HepG2 (cell line): ENCODE measurements around the gene NEURL1B. TPM values are rescaled to one million over a fixed set of nuclear protein-coding genes. Genes with fewer than 3 reads are reported as not detected.

ENCODE experiments used
- ARNT2 ChIP-seq: sonication (generic); formaldehyde crosslinking; IDR thresholded peaks from 2 replicates; pipeline ENCODE4 v1.8.0; 2022; ENCODE audit warnings: mild to moderate bottlenecking, low read depth, missing genetic modification reagents, moderate library complexity
- BORCS8-MEF2B ChIP-seq: sonication (generic); formaldehyde crosslinking; IDR thresholded peaks from 2 replicates; pipeline ENCODE4 v1.8.0; 2022; ENCODE audit warnings: mild to moderate bottlenecking, missing genetic modification reagents
- CBX2 ChIP-seq, 2 experiments: fragments of 200-600 bp in 1 of 2; sonication (generic); formaldehyde crosslinking in 1 of 2; IDR thresholded peaks; 2 replicates each; pipeline versions ENCODE4 v1.7.0 to v1.8.1; 2018 to 2022; ENCODE audit warnings: low read depth in 2 of 2, low read length in 1 of 2, mild to moderate bottlenecking in 1 of 2, missing genetic modification reagents in 1 of 2
- GTF3A ChIP-seq: sonication (generic); formaldehyde crosslinking; conservative IDR thresholded peaks from 2 replicates; pipeline ENCODE4 v1.4.0; 2020; ENCODE audit warnings: mild to moderate bottlenecking, missing genetic modification reagents
- HMGXB3 ChIP-seq: sonication (generic); formaldehyde crosslinking; IDR thresholded peaks from 2 replicates; pipeline ENCODE4 v1.4.0; 2020; ENCODE audit warnings: missing genetic modification reagents, borderline replicate concordance
- HNRNPL ChIP-seq: fragments of 200-400 bp; formaldehyde crosslinking; IDR thresholded peaks from 2 replicates; pipeline ENCODE4 v1.6.1; 2017; ENCODE audit warnings: mild to moderate bottlenecking, low read depth, low read length
- KLF9 ChIP-seq: IDR thresholded peaks from 2 replicates; pipeline ENCODE4 v1.6.1; 2016; ENCODE audit warnings: low read depth
- NFKB2 ChIP-seq: sonication (generic); formaldehyde crosslinking; IDR thresholded peaks from 2 replicates; pipeline ENCODE4 v1.4.0; 2020; ENCODE audit warnings: missing genetic modification reagents, borderline replicate concordance
- ZNF253 ChIP-seq: sonication (generic); formaldehyde crosslinking; IDR thresholded peaks from 2 replicates; pipeline ENCODE4 v1.8.0; 2022; ENCODE audit warnings: mild to moderate bottlenecking, missing genetic modification reagents, borderline replicate concordance
- ZNF3 ChIP-seq: IDR thresholded peaks from 2 replicates; pipeline ENCODE4 v1.7.0; 2017; ENCODE audit warnings: inconsistent platforms
- ZNF468 ChIP-seq: sonication (generic); formaldehyde crosslinking; IDR thresholded peaks from 2 replicates; pipeline ENCODE4 v1.8.0; 2022; ENCODE audit warnings: mild to moderate bottlenecking, moderate library complexity, missing genetic modification reagents
- ZNF605 ChIP-seq: sonication (generic); formaldehyde crosslinking; IDR thresholded peaks from 2 replicates; pipeline ENCODE4 v1.8.0; 2022; ENCODE audit warnings: mild to moderate bottlenecking, missing genetic modification reagents
- ZNF800 ChIP-seq: sonication (generic); formaldehyde crosslinking; IDR thresholded peaks from 2 replicates; pipeline ENCODE4 v1.4.0; 2020; ENCODE audit warnings: missing genetic modification reagents
- polyA plus RNA-seq, 8 experiments: library from polyadenylated mRNA; depleted of rRNA in 3 of 8; stranded (reverse) in 7 of 8; unstranded in 1 of 8; fragments of >200 nt; fragmentation: Illumina TruSeq in 4 of 8; extraction: Trizol in 4 of 8; gene quantifications; 2 replicates each; pipeline versions ENCODE4 v1.2.1 to v1.2.3, GENCODE V29; 2011 to 2016; ENCODE audit warnings: low read depth in 4 of 8, missing spikeins in 1 of 8, mixed read lengths in 1 of 8; ENCODE audit not compliant: insufficient read depth in 1 of 8
- total RNA-seq, 5 experiments: library from RNA; depleted of rRNA; stranded (reverse); fragments of >200 nt; fragmentation: Illumina TruSeq; extraction: Trizol; gene quantifications; 2 replicates each; pipeline ENCODE4 v1.2.3, GENCODE V29; 2016; ENCODE audit warnings: low read depth in 1 of 5
- TF ChIP-seq, protein P1 (sequence below): sonication (generic); formaldehyde crosslinking; IDR thresholded peaks from 2 replicates; pipeline ENCODE4 v1.4.0; 2020; ENCODE audit warnings: missing genetic modification reagents
- TF ChIP-seq, protein P2 (sequence below): sonication (generic); formaldehyde crosslinking; IDR thresholded peaks from 2 replicates; pipeline ENCODE4 v1.5.0; 2020; ENCODE audit warnings: missing genetic modification reagents, mild to moderate bottlenecking, borderline replicate concordance
- TF ChIP-seq, protein P3 (sequence below): IDR thresholded peaks from 2 replicates; pipeline ENCODE4 v1.6.1; 2012; ENCODE audit warnings: low read depth, low read length, improper control_type of control experiment

NEURL1B gene
- total and polyA plus RNA-seq, 2 of the 13 experiments (the other 11 are each of a cell fraction or from before 2014, with no cell fraction given): 0.09 to 0.13 TPM

GRCh38 chr5:172730981-172731679 lies 90.1 kb downstream of the NEURL1B start (continued):
- TF ChIP-seq, protein P1, sequence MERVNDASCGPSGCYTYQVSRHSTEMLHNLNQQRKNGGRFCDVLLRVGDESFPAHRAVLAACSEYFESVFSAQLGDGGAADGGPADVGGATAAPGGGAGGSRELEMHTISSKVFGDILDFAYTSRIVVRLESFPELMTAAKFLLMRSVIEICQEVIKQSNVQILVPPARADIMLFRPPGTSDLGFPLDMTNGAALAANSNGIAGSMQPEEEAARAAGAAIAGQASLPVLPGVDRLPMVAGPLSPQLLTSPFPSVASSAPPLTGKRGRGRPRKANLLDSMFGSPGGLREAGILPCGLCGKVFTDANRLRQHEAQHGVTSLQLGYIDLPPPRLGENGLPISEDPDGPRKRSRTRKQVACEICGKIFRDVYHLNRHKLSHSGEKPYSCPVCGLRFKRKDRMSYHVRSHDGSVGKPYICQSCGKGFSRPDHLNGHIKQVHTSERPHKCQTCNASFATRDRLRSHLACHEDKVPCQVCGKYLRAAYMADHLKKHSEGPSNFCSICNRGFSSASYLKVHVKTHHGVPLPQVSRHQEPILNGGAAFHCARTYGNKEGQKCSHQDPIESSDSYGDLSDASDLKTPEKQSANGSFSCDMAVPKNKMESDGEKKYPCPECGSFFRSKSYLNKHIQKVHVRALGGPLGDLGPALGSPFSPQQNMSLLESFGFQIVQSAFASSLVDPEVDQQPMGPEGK (CRISPR knock-in tag): 0 out of 2 replicates have a peak, but pooled peaks have one; percentile 44
- peak; percentile 94 for TF ChIP-seq NFKB2
- TF ChIP-seq, protein P2, sequence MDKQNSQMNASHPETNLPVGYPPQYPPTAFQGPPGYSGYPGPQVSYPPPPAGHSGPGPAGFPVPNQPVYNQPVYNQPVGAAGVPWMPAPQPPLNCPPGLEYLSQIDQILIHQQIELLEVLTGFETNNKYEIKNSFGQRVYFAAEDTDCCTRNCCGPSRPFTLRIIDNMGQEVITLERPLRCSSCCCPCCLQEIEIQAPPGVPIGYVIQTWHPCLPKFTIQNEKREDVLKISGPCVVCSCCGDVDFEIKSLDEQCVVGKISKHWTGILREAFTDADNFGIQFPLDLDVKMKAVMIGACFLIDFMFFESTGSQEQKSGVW (CRISPR knock-in tag): no peak; the same call in 1 of the 2 replicates
- 0 out of 2 replicates have a peak, but pooled peaks have one; percentile 43 for TF ChIP-seq ZNF468 (CRISPR knock-in tag)
- no peak for TF ChIP-seq CBX2 (IDR thresholded peaks at IDR 0.05; ENCODE audit: low read depth, low read length)
- TF ChIP-seq CBX2 (CRISPR knock-in tag; IDR thresholded peaks at IDR 0.05; ENCODE audit: low read depth): no peak
- peak; percentile 94 for TF ChIP-seq HMGXB3 (CRISPR knock-in tag)
- no peak for TF ChIP-seq HNRNPL
- TF ChIP-seq, protein P3, sequence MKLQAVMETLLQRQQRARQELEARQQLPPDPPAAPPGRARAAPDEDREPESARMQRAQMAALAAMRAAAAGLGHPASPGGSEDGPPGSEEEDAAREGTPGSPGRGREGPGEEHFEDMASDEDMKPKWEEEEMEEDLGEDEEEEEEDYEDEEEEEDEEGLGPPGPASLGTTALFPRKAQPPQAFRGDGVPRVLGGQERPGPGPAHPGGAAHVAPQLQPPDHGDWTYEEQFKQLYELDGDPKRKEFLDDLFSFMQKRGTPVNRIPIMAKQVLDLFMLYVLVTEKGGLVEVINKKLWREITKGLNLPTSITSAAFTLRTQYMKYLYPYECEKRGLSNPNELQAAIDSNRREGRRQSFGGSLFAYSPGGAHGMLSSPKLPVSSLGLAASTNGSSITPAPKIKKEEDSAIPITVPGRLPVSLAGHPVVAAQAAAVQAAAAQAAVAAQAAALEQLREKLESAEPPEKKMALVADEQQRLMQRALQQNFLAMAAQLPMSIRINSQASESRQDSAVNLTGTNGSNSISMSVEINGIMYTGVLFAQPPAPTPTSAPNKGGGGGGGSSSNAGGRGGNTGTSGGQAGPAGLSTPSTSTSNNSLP: no peak
- peak; percentile 89 for TF ChIP-seq ZNF605
- peak; percentile 81 for TF ChIP-seq ZNF800 (CRISPR knock-in tag)
- peak; percentile 88; the same call in 1 of the 2 replicates for TF ChIP-seq ARNT2 (CRISPR knock-in tag)
- TF ChIP-seq ZNF3 (CRISPR knock-in tag): peak; percentile 83; the same call in 1 of the 2 replicates
- TF ChIP-seq GTF3A (CRISPR knock-in tag): no peak
- 0 out of 2 replicates have a peak, but pooled peaks have one; percentile 78 for TF ChIP-seq KLF9 (CRISPR knock-in tag)
- no peak for TF ChIP-seq BORCS8-MEF2B
- peak; percentile 73; the same call in 1 of the 2 replicates for TF ChIP-seq ZNF253 (CRISPR knock-in tag)
